Thymus (tissue), 11 donors: ENCODE results near the gene TM9SF1. TPM values are rescaled to one million over a fixed set of nuclear protein-coding genes. Genes with fewer than 3 reads are reported as not detected.

ENCODE experiments used
- DNase-seq, 9 donors: peaks; one replicate each; pipeline ENCODE4 v3.0.0-alpha.2; 2013; ENCODE audit warnings: low spot score in 9 of 9, low read depth in 6 of 9, missing footprints in 1 of 9
- H3K27ac ChIP-seq, 2 donors: one replicate each; pipeline ENCODE4 v1.5.1; 2013; ENCODE audit warnings: control low read depth in 1 of 2, low read depth in 1 of 2, low read length in 1 of 2, mild to moderate bottlenecking in 1 of 2, moderate library complexity in 1 of 2
- H3K27me3 ChIP-seq, 2 donors: one replicate each; pipeline ENCODE4 v1.5.1; 2013; ENCODE audit warnings: low read length in 1 of 2; ENCODE audit not compliant: control insufficient read depth in 2 of 2, insufficient read depth in 1 of 2
- H3K36me3 ChIP-seq, 2 donors: one replicate each; pipeline ENCODE4 v1.5.1; 2013; ENCODE audit warnings: low read length in 1 of 2, mild to moderate bottlenecking in 1 of 2, moderate library complexity in 1 of 2; ENCODE audit not compliant: control insufficient read depth in 2 of 2, insufficient read depth in 2 of 2
- H3K4me1 ChIP-seq, 2 donors: one replicate each; pipeline ENCODE4 v1.5.1; 2013; ENCODE audit warnings: low read length in 2 of 2; ENCODE audit not compliant: control insufficient read depth in 2 of 2, insufficient read depth in 2 of 2
- H3K4me3 ChIP-seq, 2 donors: one replicate each; pipeline ENCODE4 v1.5.1; 2013; ENCODE audit warnings: low read length in 2 of 2, control low read depth in 1 of 2, mild to moderate bottlenecking in 1 of 2
- H3K9me3 ChIP-seq, 2 donors: one replicate each; pipeline ENCODE4 v1.5.1; 2013; ENCODE audit warnings: low read length in 1 of 2, mild to moderate bottlenecking in 1 of 2; ENCODE audit not compliant: control insufficient read depth in 2 of 2, insufficient read depth in 1 of 2
- WGBS: extraction: QIAGEN DNeasy Blood & Tissue Kit; methylation state at CpG from one replicate; pipeline ENCODE4 v1.1.7; 2013; 5-methylcytosine and 5-hydroxymethylcytosine counted together
- polyA plus RNA-seq: library from polyadenylated mRNA; stranded (reverse); fragments of 200-250 nt; gene quantifications from one replicate; pipeline ENCODE4 v1.2.3, GENCODE V29; 2013
- total RNA-seq: library from RNA; stranded (reverse); fragments of 120-200 nt; gene quantifications from one replicate; pipeline ENCODE4 v1.2.4, GENCODE V29; 2013
- donor health status: healthy.

Gene TM9SF1
- total and polyA plus RNA-seq, 2 donors = 12.5 to 18.2 TPM

DNA sequence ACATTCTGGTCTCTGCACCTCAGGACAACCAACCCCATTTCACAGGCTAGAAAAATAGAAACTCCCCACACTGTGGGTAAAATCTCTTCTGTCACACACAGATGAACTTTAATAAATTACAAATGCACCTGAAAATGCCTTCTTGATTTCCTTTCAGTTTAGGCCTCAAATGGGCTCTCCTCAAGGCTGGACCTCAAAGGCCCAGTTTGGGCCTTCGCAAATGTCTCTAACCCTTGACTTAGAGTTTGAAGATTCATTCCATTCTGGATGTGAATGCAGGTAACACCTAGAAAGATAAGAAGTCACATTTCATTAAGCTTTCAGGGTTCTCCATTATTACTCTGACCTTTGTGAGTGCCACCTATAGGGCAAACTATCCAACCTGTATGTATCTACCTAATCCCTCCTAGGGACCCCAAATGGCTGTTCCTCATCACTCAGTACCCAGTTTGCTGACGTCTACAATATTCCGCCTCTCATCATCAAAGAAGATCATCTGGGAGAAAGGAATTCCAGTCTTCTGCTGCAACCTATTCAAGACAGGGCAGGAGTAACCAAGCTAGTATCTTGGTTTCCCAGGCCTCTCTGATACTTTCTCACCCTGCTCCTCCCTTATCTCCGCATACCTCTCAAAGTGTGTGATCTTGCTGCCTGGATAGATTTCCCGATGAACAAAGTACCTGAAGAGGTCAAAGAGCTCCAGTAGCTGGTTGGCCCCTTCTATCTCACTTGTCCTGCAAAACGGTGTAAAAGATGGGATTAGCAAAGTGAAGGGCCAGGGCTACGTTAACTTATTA is 18.8 kb upstream of the TM9SF1 start:
- peaks cover 13 to 32% of the 10 kb centered on the region in 2 donors for H3K4me1 ChIP-seq
- peak in 1 of 9 donors; percentile 18 for DNase-seq
- peak overlapping the region; percentile 99 to 100 for H3K27ac ChIP-seq
- H3K9me3 ChIP-seq = no peaks in the 10 kb centered on the region
- peak overlapping the region; percentile 81 to 89 for H3K4me3 ChIP-seq
- H3K27me3 ChIP-seq = no peaks in the 10 kb centered on the region
- peaks cover 28 to 42% of the 10 kb centered on the region in 2 donors for H3K36me3 ChIP-seq
- 98% methylated on average over 7 of the region's 7 CpGs for WGBS

GRCh38 chr14:24212924-24213865 is 18.0 kb upstream of the TM9SF1 start, which contains the start of gene CHMP4A:
TSS of gene CHMP4A (minus strand) at chr14:24213488. CDS start at chr14:24213439, 49 bp downstream.
- Histone ChIP-seq H3K4me3 (peak within 1 kb of the TSS; percentile 81 to 89), H3K4me1 (peaks cover 13 to 32% of the 10 kb centered on the region in 2 donors), H3K27me3 (no peaks in the 10 kb centered on the region), H3K27ac (peak within 1 kb of the TSS; percentile 99 to 100), H3K9me3 (no peaks in the 10 kb centered on the region), H3K36me3 (peaks cover 31 to 47% of the 10 kb centered on the region in 2 donors)
- DNase-seq = peak; percentile 87 to 98 (median 93)
- WGBS = under 1% methylated on average over 53 of the region's 53 CpGs

GRCh38 chr14:24211311-24211710 is 16.1 kb upstream of the TM9SF1 start:
- WGBS = 98% methylated on average over 6 of the region's 6 CpGs
- no peak for DNase-seq

DNA sequence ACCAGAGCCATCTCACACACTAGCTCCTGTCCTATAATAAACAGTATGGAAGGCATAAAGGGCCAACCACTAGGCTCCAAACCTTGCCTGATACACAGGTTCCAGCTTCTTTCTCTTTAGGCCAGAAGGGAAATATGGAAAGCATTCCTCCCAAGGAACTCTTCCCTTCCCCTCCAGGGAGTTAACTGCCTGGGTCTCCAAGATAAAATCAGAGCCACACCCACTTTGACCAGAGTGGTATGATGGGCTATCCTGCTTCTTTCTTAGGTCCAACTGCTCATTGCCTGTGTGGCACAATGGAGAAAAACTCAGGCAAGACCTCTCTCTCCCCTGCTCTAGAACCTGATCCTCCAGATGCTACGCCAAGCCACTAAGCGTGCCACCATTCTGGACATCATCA is 12.4 kb upstream of the TM9SF1 start:
- Histone ChIP-seq H3K4me1 (peaks cover 14 to 24% of the 10 kb centered on the region in 2 donors), H3K9me3 (peaks cover 0 to 1% of the 10 kb centered on the region in 2 donors), H3K36me3 (peaks cover 54 to 75% of the 10 kb centered on the region in 2 donors), H3K27me3 (no peaks in the 10 kb centered on the region), H3K27ac (peak overlapping the region in 1 of 2 donors; percentile 83), H3K4me3 (no peak overlapping the region)
- WGBS = over 99% methylated on average over 2 of the region's 2 CpGs
- DNase-seq = no peak

More at GRCh38 chr14:24211311-24211710, 16.1 kb upstream of the TM9SF1 start:
- H3K36me3 ChIP-seq = peaks cover 40 to 56% of the 10 kb centered on the region in 2 donors
- no peaks in the 10 kb centered on the region for H3K27me3 ChIP-seq
- no peaks in the 10 kb centered on the region for H3K9me3 ChIP-seq
- H3K4me3 ChIP-seq = no peak overlapping the region
- H3K4me1 ChIP-seq = peaks cover 25 to 46% of the 10 kb centered on the region in 2 donors
- no peak overlapping the region for H3K27ac ChIP-seq

DNA sequence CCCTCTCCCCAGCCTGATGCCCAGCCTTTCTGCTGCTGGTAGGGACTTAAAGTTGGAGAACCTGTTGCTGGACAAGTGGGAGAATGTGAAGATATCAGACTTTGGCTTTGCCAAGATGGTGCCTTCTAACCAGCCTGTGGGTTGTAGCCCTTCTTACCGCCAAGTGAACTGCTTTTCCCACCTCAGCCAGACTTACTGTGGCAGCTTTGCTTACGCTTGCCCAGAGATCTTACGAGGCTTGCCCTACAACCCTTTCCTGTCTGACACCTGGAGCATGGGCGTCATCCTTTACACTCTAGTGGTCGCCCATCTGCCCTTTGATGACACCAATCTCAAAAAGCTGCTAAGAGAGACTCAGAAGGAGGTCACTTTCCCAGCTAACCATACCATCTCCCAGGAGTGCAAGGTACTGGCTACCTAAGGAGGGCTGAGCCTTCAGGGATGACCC is 11.9 kb upstream of the TM9SF1 start:
- Histone ChIP-seq H3K4me1 (peaks cover 14 to 20% of the 10 kb centered on the region in 2 donors), H3K36me3 (peaks cover 54 to 75% of the 10 kb centered on the region in 2 donors), H3K27me3 (no peaks in the 10 kb centered on the region), H3K9me3 (peaks cover 0 to 2% of the 10 kb centered on the region in 2 donors), H3K4me3 (no peak overlapping the region), H3K27ac (peak overlapping the region; percentile 66 to 83)
- DNase-seq = peak in 4 of 9 donors; percentile 15 to 65 (median 54)
- whole genome bisulfite sequencing = 52% methylated on average over 5 of the region's 5 CpGs

DNA sequence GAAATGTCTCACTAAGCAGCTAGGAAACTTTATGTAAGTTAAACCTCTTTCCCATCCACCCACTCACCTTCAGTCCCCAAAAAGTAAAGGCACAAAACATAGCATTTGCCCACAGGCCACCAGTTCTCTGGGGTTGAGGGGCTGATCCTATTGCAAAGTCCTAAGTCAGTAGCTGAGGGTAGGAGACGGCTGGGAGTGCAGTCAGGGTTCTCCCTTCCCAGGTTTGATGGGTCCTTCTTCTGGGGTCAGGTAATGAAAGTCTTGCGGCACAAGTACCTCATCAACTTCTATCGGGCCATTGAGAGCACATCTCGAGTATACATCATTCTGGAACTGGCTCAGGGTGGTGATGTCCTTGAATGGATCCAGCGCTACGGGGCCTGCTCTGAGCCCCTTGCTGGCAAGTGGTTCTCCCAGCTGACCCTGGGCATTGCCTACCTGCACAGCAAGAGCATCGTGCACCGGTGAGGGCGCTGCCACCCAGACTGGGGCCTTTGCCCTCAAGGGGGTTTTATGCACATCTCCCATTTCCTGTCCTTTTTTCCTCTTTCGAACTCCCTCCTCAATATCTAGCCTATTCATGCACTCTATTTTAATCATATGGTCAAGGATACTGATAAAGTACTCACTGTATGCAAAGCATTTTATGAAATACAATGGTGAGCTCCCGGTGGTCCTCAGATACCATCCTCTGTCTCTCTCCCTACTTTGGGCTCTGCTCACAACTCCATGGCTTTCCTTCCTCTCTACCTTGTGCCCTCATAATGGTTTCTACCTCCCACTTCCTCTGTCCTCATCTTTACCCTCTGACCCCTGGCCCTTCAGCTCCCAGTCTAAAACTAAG is 11.2 kb upstream of the TM9SF1 start:
- Histone ChIP-seq H3K4me1 (peaks cover 12 to 19% of the 10 kb centered on the region in 2 donors), H3K36me3 (peaks cover 59 to 77% of the 10 kb centered on the region in 2 donors), H3K4me3 (no peak overlapping the region), H3K27me3 (no peaks in the 10 kb centered on the region), H3K27ac (peak overlapping the region; percentile 66 to 83), H3K9me3 (peaks cover 2 to 6% of the 10 kb centered on the region in 2 donors)
- WGBS = 98% methylated on average over 11 of the region's 11 CpGs
- DNase-seq = no peak

GRCh38 chr14:24204163-24205146 is 9.2 kb upstream of the TM9SF1 start:
- peaks cover 43 to 64% of the 10 kb centered on the region in 2 donors for H3K36me3 ChIP-seq
- peaks cover 2 to 6% of the 10 kb centered on the region in 2 donors for H3K9me3 ChIP-seq
- H3K27me3 ChIP-seq = no peaks in the 10 kb centered on the region
- 98% methylated on average over 7 of the region's 7 CpGs for WGBS
- DNase-seq = no peak
- no peak overlapping the region for H3K4me3 ChIP-seq
- H3K4me1 ChIP-seq = peaks cover 12 to 16% of the 10 kb centered on the region in 2 donors
- H3K27ac ChIP-seq = no peak overlapping the region
